ENCODE measurements around the gene GPR149. TPM values are rescaled to one million over a fixed set of nuclear protein-coding genes. Genes with fewer than 3 reads are reported as not detected.

The GPR149 gene
- total and polyA plus RNA-seq, 2 of the 8 experiments (the other 6 are each of a cell fraction or from before 2014, with no cell fraction given), result not detected

GRCh38 chr3:154431043-154431442 lies 1.1 kb upstream of the GPR149 start (continued):
- TF ChIP-seq CEBPB (IDR thresholded peaks at IDR 0.05; ENCODE audit: low read depth, low read length), result no peak

Data from H1 (cell line).